ENCODE results near the gene NFIB.

The NFIB gene

GRCh38 chr9:14158916-14159315, 155.0 kb downstream of the NFIB start:
- no peak for DNase-seq (ENCODE audit: low read depth in 3 of 3, low spot score in 1 of 3)

- DNase-seq (ENCODE audit: low read depth in 3 of 3, low spot score in 1 of 3) = no peak
Observed at GRCh38 chr9:14158136-14158813, 155.7 kb downstream of the NFIB start.

- no peak for DNase-seq (ENCODE audit: low read depth in 3 of 3, low spot score in 1 of 3)
Observed at GRCh38 chr9:14157191-14157590, 156.8 kb downstream of the NFIB start.

GRCh38 chr9:14156046-14156445, 157.9 kb downstream of the NFIB start:
- no peak for DNase-seq (ENCODE audit: low read depth in 3 of 3, low spot score in 1 of 3)

- DNase-seq (ENCODE audit: low read depth in 3 of 3, low spot score in 1 of 3) = no peak
Observed at GRCh38 chr9:14155237-14155636, 158.7 kb downstream of the NFIB start.

GRCh38 chr9:14153310-14153720, 160.6 kb downstream of the NFIB start:
- no peak for DNase-seq (ENCODE audit: low read depth in 3 of 3, low spot score in 1 of 3)

GRCh38 chr9:14151451-14151850, 162.5 kb downstream of the NFIB start:
- no peak for DNase-seq (ENCODE audit: low read depth in 3 of 3, low spot score in 1 of 3)

GRCh38 chr9:14148501-14149103, 165.3 kb downstream of the NFIB start:
- DNase-seq (ENCODE audit: low read depth in 3 of 3, low spot score in 1 of 3) = no peak

- DNase-seq (ENCODE audit: low read depth in 3 of 3, low spot score in 1 of 3) = no peak
Observed at GRCh38 chr9:14147738-14148137, 166.2 kb downstream of the NFIB start.

- no peak for DNase-seq (ENCODE audit: low read depth in 3 of 3, low spot score in 1 of 3)
Observed at GRCh38 chr9:14146201-14146874, 167.6 kb downstream of the NFIB start.

GRCh38 chr9:14144215-14144614, 169.7 kb downstream of the NFIB start:
- DNase-seq (ENCODE audit: low read depth in 3 of 3, low spot score in 1 of 3) = no peak

- DNase-seq (ENCODE audit: low read depth in 3 of 3, low spot score in 1 of 3) = no peak
Observed at GRCh38 chr9:14141699-14142098, 172.2 kb downstream of the NFIB start.

GRCh38 chr9:14140096-14140697, 173.7 kb downstream of the NFIB start:
- no peak for DNase-seq (ENCODE audit: low read depth in 3 of 3, low spot score in 1 of 3)

GRCh38 chr9:14139287-14139686, 174.7 kb downstream of the NFIB start:
- no peak for DNase-seq (ENCODE audit: low read depth in 3 of 3, low spot score in 1 of 3)

- no peak for DNase-seq (ENCODE audit: low read depth in 3 of 3, low spot score in 1 of 3)
Observed at GRCh38 chr9:14136646-14137370, 177.1 kb downstream of the NFIB start.

- DNase-seq (ENCODE audit: low read depth in 3 of 3, low spot score in 1 of 3) = no peak
Observed at GRCh38 chr9:14136047-14136635, 177.8 kb downstream of the NFIB start.

- no peak for DNase-seq (ENCODE audit: low read depth in 3 of 3, low spot score in 1 of 3)
Observed at GRCh38 chr9:14135421-14135820, 178.5 kb downstream of the NFIB start.

- DNase-seq (ENCODE audit: low read depth in 3 of 3, low spot score in 1 of 3) = no peak
Observed at GRCh38 chr9:14133394-14133793, 180.5 kb downstream of the NFIB start.

- no peak for DNase-seq (ENCODE audit: low read depth in 3 of 3, low spot score in 1 of 3)
Observed at GRCh38 chr9:14132775-14133174, 181.2 kb downstream of the NFIB start.

- DNase-seq (ENCODE audit: low read depth in 3 of 3, low spot score in 1 of 3) = no peak
Observed at GRCh38 chr9:14131356-14132088, 182.4 kb downstream of the NFIB start.

Data from stimulated activated CD4-positive, alpha-beta T cell treated with anti-CD3 and anti-CD28 coated beads, TNF-alpha, amount 100 ng/mL, for 1 hour (primary cell).